Spleen (tissue), 11 donors: ENCODE data around the gene WDR20. TPM values are rescaled to one million over a fixed set of nuclear protein-coding genes. Genes with fewer than 3 reads are reported as not detected.

ENCODE experiments used
- DNase-seq: peaks from one replicate; pipeline ENCODE4 v3.0.0-alpha.2; 2020
- H3K27ac ChIP-seq, 8 donors: fragments of 200-600 bp; sonication (generic) in 7 of 8; 1 replicate in 4 of 8; 2 replicates in 4 of 8; pipeline versions ENCODE4 v1.5.0 to v1.8.0; 2016 to 2021; ENCODE audit warnings: inconsistent platforms in 4 of 8, mild to moderate bottlenecking in 4 of 8, moderate library complexity in 1 of 8
- H3K27me3 ChIP-seq, 7 donors: fragments of 200-600 bp; sonication (generic) in 6 of 7; replicated peaks in 1 of 7; 1 replicate in 4 of 7; 2 replicates in 3 of 7; pipeline versions ENCODE4 v1.5.0 to v1.8.0; 2016 to 2021; ENCODE audit warnings: inconsistent platforms in 3 of 7, mild to moderate bottlenecking in 1 of 7
- H3K36me3 ChIP-seq, 6 donors: fragments of 200-600 bp; sonication (generic) in 5 of 6; 1 replicate in 4 of 6; 2 replicates in 2 of 6; pipeline versions ENCODE4 v1.5.0 to v1.8.0; 2016 to 2021; ENCODE audit warnings: inconsistent platforms in 2 of 6
- H3K4me1 ChIP-seq, 6 donors: fragments of 200-600 bp; sonication (generic) in 5 of 6; 1 replicate in 3 of 6; 2 replicates in 3 of 6; pipeline versions ENCODE4 v1.5.0 to v1.8.0; 2016 to 2021; ENCODE audit warnings: inconsistent platforms in 3 of 6
- H3K4me3 ChIP-seq, 8 donors: fragments of 200-600 bp; sonication (generic) in 7 of 8; 1 replicate in 4 of 8; 2 replicates in 4 of 8; pipeline versions ENCODE4 v1.5.0 to v1.8.0; 2016 to 2021; ENCODE audit warnings: inconsistent platforms in 4 of 8, mild to moderate bottlenecking in 4 of 8, moderate library complexity in 2 of 8
- H3K9me3 ChIP-seq, 8 donors: fragments of 200-600 bp; sonication (generic) in 7 of 8; 1 replicate in 4 of 8; 2 replicates in 4 of 8; pipeline versions ENCODE4 v1.5.0 to v1.8.0; 2016 to 2021; ENCODE audit warnings: inconsistent platforms in 4 of 8
- POLR2A ChIP-seq, 3 donors: fragments of 450-650 bp; IDR thresholded peaks; one replicate each; pipeline ENCODE4 v1.5.1; 2017; ENCODE audit warnings: antibody characterized with exemption in 3 of 3, mild to moderate bottlenecking in 1 of 3
- POLR2AphosphoS5 ChIP-seq, 3 donors: sonication (generic); formaldehyde crosslinking; IDR thresholded peaks; one replicate each; pipeline ENCODE4 v1.5.1; 2017; ENCODE audit warnings: antibody characterized with exemption in 3 of 3
- WGBS, 5 donors: extraction: QIAGEN DNeasy Blood & Tissue Kit in 3 of 5; methylation state at CpG; one replicate each; pipeline versions ENCODE4 v1.1.5 to v1.1.7; 2013 to 2018; 5-methylcytosine and 5-hydroxymethylcytosine counted together
- intact Hi-C: fragments of 100-400 bp; cut with DNase I; formaldehyde crosslinking; loops from one replicate; pipeline ENCODE4 v1.15.0; 2023; ENCODE audit warnings: low total_unique reads
- polyA plus RNA-seq, 3 donors: library from polyadenylated mRNA; stranded (reverse); fragments of 200-250 nt; gene quantifications; one replicate each; pipeline ENCODE4 v1.2.1, GENCODE V29; 2013
- total RNA-seq, 7 donors: library from RNA; depleted of rRNA in 3 of 7; stranded (reverse); fragments of >200 nt in 3 of 7; fragmentation: NEBNext Ultra II Directional in 4 of 7; extraction: Animal tissue kit (Norgen Biotek cat#: 25700) in 4 of 7; gene quantifications; one replicate each; pipeline versions ENCODE4 v1.1.0 to v1.2.1, GENCODE V29; 2016 to 2021
- TF ChIP-seq, protein P1 (sequence below), 11 experiments: fragments of 200-600 bp in 7 of 11; fragments of 450-650 bp in 4 of 11; sonication (generic) in 4 of 11; IDR thresholded peaks in 8 of 11; conservative IDR thresholded peaks in 3 of 11; 1 replicate in 7 of 11; 2 replicates in 4 of 11; pipeline versions ENCODE4 v1.4.0 to v1.8.0; 2016 to 2021; ENCODE audit warnings: antibody characterized with exemption in 11 of 11, inconsistent platforms in 4 of 11, mild to moderate bottlenecking in 1 of 11
- donor health status: healthy with polysubstance abuse.
- donor health status: DM: no; HTN: no; CAD: no; lungs with moderate emphysema.
- donor health status: DM: no; HTN: no; CAD: no.
- donor health status: Bipolar disorder and iron deficiency.
- donor health status: healthy.
- donor health status: DM: no; HTN: no; CAD: no.
- donor health status: DM: yes; HTN: yes; CAD: no.

The WDR20 gene
- total and polyA plus RNA-seq, 10 donors = 8.7 to 40.8 (median 28.2) TPM

DNA sequence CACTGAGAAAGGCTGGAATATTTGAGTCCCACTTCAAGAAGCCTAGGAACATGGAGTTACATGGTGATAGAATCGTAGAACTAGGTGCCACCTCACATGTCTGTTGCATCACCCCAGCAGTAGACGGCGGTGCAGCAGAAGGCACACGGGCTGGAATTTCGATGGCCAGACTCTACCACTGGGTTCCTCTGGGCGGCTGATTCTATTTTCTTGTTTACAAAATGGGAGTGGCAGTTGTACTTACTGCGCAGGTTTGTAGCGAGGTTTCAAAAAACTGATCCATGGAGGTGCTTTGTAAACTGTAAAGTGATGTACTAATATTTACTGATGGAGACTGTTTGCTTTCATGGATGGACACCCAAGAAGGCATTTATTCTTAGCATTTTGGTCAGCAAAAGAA, 45.7 kb downstream of the WDR20 start:
- H3K4me3 ChIP-seq = no peak overlapping the region
- no peak for DNase-seq
- H3K36me3 ChIP-seq = no peaks in the 10 kb centered on the region
- intact Hi-C loops = no loop called here
- no peaks in the 10 kb centered on the region for H3K27me3 ChIP-seq
- 83 to 95% (median 90%) methylated on average over 8 of the region's 8 CpGs for WGBS, 5 donors
- TF ChIP-seq, protein P1, sequence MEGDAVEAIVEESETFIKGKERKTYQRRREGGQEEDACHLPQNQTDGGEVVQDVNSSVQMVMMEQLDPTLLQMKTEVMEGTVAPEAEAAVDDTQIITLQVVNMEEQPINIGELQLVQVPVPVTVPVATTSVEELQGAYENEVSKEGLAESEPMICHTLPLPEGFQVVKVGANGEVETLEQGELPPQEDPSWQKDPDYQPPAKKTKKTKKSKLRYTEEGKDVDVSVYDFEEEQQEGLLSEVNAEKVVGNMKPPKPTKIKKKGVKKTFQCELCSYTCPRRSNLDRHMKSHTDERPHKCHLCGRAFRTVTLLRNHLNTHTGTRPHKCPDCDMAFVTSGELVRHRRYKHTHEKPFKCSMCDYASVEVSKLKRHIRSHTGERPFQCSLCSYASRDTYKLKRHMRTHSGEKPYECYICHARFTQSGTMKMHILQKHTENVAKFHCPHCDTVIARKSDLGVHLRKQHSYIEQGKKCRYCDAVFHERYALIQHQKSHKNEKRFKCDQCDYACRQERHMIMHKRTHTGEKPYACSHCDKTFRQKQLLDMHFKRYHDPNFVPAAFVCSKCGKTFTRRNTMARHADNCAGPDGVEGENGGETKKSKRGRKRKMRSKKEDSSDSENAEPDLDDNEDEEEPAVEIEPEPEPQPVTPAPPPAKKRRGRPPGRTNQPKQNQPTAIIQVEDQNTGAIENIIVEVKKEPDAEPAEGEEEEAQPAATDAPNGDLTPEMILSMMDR (IDR thresholded peaks at IDR 0.05 in 8 of 11, conservative IDR thresholded peaks at IDR 0.05 in 3 of 11) = no peak
- TF ChIP-seq POLR2A (IDR thresholded peaks at IDR 0.05) (no peak), POLR2AphosphoS5 (IDR thresholded peaks at IDR 0.05) (no peak)
- H3K4me1 ChIP-seq = peaks cover 4 to 97% (median 54%) of the 10 kb centered on the region in 6 donors
- H3K9me3 ChIP-seq = no peaks in the 10 kb centered on the region
- H3K27ac ChIP-seq = no peak overlapping the region

DNA sequence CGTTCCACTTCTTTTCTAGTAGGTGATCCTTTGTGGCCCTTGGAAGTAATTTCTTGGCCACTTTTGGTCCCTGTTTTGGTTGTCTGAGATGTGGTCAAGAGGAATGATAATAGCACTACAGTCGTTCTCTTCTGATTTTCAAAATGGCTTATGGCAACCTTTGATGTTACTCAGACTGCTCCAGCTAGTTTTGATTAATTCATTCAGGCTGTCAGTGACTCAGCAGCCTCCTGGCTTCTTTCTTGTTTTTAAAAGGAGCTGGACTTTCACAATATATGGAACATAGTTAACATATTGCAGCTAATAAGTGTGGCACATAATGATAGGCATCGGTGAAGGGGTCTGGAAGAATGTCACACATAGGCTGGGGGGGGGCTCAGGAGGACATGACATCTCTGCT, 47.3 kb downstream of the WDR20 start:
- DNase-seq = no peak
- H3K9me3 ChIP-seq = no peaks in the 10 kb centered on the region
- no peaks in the 10 kb centered on the region for H3K36me3 ChIP-seq
- 77 to 82% (median 80%) methylated on average over 3 of the region's 3 CpGs for WGBS, 5 donors
- peak overlapping the region in 1 of 8 donors; percentile 31 for H3K27ac ChIP-seq
- H3K27me3 ChIP-seq = no peaks in the 10 kb centered on the region
- no peak overlapping the region for H3K4me3 ChIP-seq
- no peak for TF ChIP-seq POLR2A (IDR thresholded peaks at IDR 0.05)
- TF ChIP-seq POLR2AphosphoS5 (IDR thresholded peaks at IDR 0.05) = no peak
- TF ChIP-seq, protein P1 (IDR thresholded peaks at IDR 0.05 in 8 of 11, conservative IDR thresholded peaks at IDR 0.05 in 3 of 11) = no peak
- H3K4me1 ChIP-seq = peaks cover 4 to 97% (median 54%) of the 10 kb centered on the region in 6 donors
- intact Hi-C loops = no loop called here

DNA sequence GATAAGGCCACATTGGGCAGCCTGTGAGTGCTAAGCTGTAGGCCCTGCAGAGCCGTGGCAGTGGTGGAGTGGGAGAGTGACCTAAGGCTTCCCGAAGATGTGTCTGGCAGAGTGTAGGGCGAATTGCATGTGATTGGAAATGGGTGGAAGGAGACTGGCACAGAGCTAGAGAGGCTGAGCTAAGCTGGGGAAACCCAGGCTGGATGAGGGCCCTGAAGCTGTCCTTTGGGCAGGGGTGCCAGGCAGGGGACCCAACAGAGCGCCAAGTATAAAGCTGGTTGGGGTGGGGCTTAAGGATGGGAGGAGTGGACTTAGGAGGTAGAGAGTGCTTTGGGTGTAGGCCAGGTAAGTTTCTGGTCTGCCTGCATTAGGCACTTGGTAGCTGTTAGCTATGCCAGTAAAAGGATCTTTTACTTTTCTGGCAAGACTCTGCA, 47.9 kb downstream of the WDR20 start:
- Histone ChIP-seq H3K4me3 (no peak overlapping the region), H3K27ac (peak overlapping the region in 1 of 8 donors; percentile 31), H3K9me3 (no peaks in the 10 kb centered on the region), H3K36me3 (no peaks in the 10 kb centered on the region), H3K27me3 (no peaks in the 10 kb centered on the region), H3K4me1 (peaks cover 4 to 97% (median 51%) of the 10 kb centered on the region in 6 donors)
- intact Hi-C loops = no loop called here
- TF ChIP-seq, protein P1 (IDR thresholded peaks at IDR 0.05 in 8 of 11, conservative IDR thresholded peaks at IDR 0.05 in 3 of 11) = no peak
- TF ChIP-seq POLR2AphosphoS5 (IDR thresholded peaks at IDR 0.05) (no peak), POLR2A (IDR thresholded peaks at IDR 0.05) (no peak)
- WGBS, 5 donors = 85 to 93% (median 89%) methylated on average over 4 of the region's 4 CpGs
- DNase-seq = no peak

DNA sequence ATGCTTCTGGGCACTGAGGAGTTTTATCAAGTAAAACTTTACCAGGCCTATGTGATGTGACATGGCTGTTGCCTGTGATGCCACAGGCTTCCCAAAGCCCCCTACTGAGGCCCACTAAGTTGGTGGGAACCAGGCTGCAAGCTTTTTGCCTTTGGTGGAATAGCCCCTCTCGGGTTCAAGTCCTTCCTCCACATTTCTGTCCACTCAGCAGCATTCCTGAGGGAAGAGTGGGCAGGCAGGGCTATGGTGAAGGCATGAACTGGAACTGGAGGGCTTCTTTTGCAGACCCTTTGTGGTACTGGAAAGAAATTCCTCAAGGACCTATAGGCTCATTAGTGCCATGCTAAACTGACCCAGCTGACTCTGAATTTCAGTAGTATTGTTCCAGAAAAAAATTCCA, 48.5 kb downstream of the WDR20 start:
- no peaks in the 10 kb centered on the region for H3K36me3 ChIP-seq
- H3K27ac ChIP-seq = no peak overlapping the region
- peaks cover 0 to 97% (median 52%) of the 10 kb centered on the region in 6 donors for H3K4me1 ChIP-seq
- H3K9me3 ChIP-seq = no peaks in the 10 kb centered on the region
- TF ChIP-seq POLR2AphosphoS5 (IDR thresholded peaks at IDR 0.05) = no peak
- no peak for TF ChIP-seq POLR2A (IDR thresholded peaks at IDR 0.05)
- TF ChIP-seq, protein P1 (IDR thresholded peaks at IDR 0.05 in 8 of 11, conservative IDR thresholded peaks at IDR 0.05 in 3 of 11) = no peak
- DNase-seq = no peak
- H3K4me3 ChIP-seq = no peak overlapping the region
- WGBS, 5 donors = 73 to 93% (median 87%) methylated on average over 1 of the region's 1 CpG
- intact Hi-C loops = no loop called here
- H3K27me3 ChIP-seq = no peaks in the 10 kb centered on the region
